ENCODE results near the gene TAOK1. TPM values are rescaled to one million over a fixed set of nuclear protein-coding genes. Genes with fewer than 3 reads are reported as not detected.
A peak's percentile ranks its signal among the peaks of the same experiment; 100 is the strongest.

TAOK1 gene
- total and polyA plus RNA-seq, 2 donors (not counting 1 experiment from before 2014, with no cell fraction given) = 9.8 to 80.7 TPM

- intact Hi-C loops (cut with micrococcal nuclease) = no loop called here
- ChIA-PET CTCF (no interaction called here), POLR2A (no interaction called here)
- Histone ChIP-seq H3K9me3 (ENCODE audit: control extremely low read depth in 1 of 3, control insufficient read depth in 2 of 3, insufficient read depth in 1 of 3, low read length in 2 of 3) (no peaks in the 10 kb centered on the region), H3K36me3 (replicated peaks in 1 of 2; ENCODE audit: control extremely low read depth in 1 of 2, control insufficient read depth in 1 of 2, extremely low read depth in 1 of 2, insufficient read depth in 2 of 2, low read length in 1 of 2) (no peaks in the 10 kb centered on the region), H3K9ac (ENCODE audit: low read length) (no peak overlapping the region), H3K27ac (ENCODE audit: low read length in 2 of 2) (no peak overlapping the region), H3K27me3 (replicated peaks in 1 of 4; ENCODE audit: control extremely low read depth in 1 of 4, control insufficient read depth in 3 of 4, insufficient read depth in 4 of 4, low read length in 3 of 4) (no peaks in the 10 kb centered on the region), H3K79me2 (ENCODE audit: control insufficient read depth, insufficient read depth, low read length) (peaks cover 36% of the 10 kb centered on the region), H2AFZ (ENCODE audit: insufficient read depth, low read depth, low read length, poor library complexity, severe bottlenecking) (no peak overlapping the region), H3K4me2 (replicated peaks; ENCODE audit: low read depth, low read length, poor library complexity, severe bottlenecking) (no peak overlapping the region), H3K4me1 (ENCODE audit: control insufficient read depth in 2 of 2, insufficient read depth in 2 of 2, low read length in 2 of 2) (peaks cover 12 to 27% of the 10 kb centered on the region in 2 donors), H4K20me1 (ENCODE audit: control insufficient read depth, insufficient read depth, low read length, poor library complexity, severe bottlenecking) (peaks cover 4% of the 10 kb centered on the region), H3K4me3 (ENCODE audit: control extremely low read depth in 1 of 5, extremely low read depth in 1 of 5, insufficient read depth in 1 of 5, low read depth in 2 of 5, low read length in 4 of 5) (no peak overlapping the region)
- Mint-ChIP-seq H3K9me3 (ENCODE audit: insufficient read depth) (no peaks in the 10 kb centered on the region), H3K27ac (no peak overlapping the region), H3K27me3 (no peaks in the 10 kb centered on the region), H3K4me3 (peak overlapping the region; percentile 66), H3K4me1 (peaks cover 32% of the 10 kb centered on the region)
- 96% methylated on average over 2 of the region's 9 CpGs for WGBS (ENCODE audit: insufficient coverage)
- TF ChIP-seq EZH2 (IDR thresholded peaks at IDR 0.05; ENCODE audit: borderline replicate concordance, insufficient read depth, low read depth, low read length, poor library complexity, severe bottlenecking) (no peak), CTCF (IDR thresholded peaks at IDR 0.05) (no peak)
- ATAC-seq (ENCODE audit: low read depth) (no peak), DNase-seq (no peak)
Observed at GRCh38 chr17:29388937-29389336, 1.2 kb upstream of the TAOK1 start.

DNA sequence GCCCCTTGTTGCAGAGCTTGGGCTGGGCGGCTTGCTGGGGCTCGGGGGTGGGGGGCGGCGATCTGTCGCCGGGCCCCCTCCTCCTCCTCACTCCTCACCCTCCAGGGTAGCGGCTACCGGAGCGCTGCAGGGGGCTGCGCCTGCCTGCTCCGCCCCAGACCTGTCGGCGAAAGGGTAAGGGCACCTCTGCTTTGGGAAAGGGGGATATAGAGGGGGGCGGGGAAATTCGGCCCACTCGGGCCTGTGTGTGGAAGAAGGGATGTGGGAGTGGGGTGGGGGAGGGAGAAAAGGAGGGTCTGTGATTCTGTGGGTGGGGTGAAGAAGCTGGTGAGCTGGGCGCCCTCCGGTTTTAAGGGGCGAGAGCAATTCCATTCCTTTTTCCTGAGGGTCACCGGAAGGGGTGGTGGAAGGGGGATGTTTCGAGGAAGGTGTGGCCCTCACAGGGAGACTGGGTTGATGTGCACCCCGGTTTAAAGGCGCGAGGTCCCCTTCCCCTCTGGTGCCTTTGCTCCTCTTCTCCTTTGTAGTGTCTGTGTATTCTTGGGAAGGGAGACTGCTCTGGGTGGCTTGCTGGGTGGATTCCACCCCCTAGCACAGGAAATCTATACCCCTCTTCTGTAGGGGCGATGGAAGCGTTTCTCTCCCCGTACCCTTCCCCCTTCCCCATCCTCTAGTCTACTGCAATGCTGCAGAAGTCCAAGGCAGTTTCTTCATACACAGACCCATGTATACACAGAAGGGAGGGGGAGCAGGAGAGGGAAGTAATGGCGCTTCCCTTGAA lies 878 bp downstream of the TAOK1 start:
- H3K36me3 ChIP-seq (replicated peaks in 1 of 2; ENCODE audit: control extremely low read depth in 1 of 2, control insufficient read depth in 1 of 2, extremely low read depth in 1 of 2, insufficient read depth in 2 of 2, low read length in 1 of 2) = peaks cover 0 to under 1% of the 10 kb centered on the region in 2 experiments
- H3K4me3 ChIP-seq (ENCODE audit: control extremely low read depth in 1 of 5, extremely low read depth in 1 of 5, insufficient read depth in 1 of 5, low read depth in 2 of 5, low read length in 4 of 5) = peak overlapping the region; percentile 65 to 93 (median 76)
- TF ChIP-seq EZH2 (IDR thresholded peaks at IDR 0.05; ENCODE audit: borderline replicate concordance, insufficient read depth, low read depth, low read length, poor library complexity, severe bottlenecking) = no peak
- TF ChIP-seq CTCF (IDR thresholded peaks at IDR 0.05) = no peak
- CTCF ChIA-PET = interaction anchor here (1.2 kb wide), 1 partner anchor 22 kb away, joined by 13 read pairs; no protein-coding TSS in a partner anchor
- H3K9ac ChIP-seq (ENCODE audit: low read length) = peak overlapping the region; percentile 86
- ATAC-seq (ENCODE audit: low read depth) (peak; percentile 7), DNase-seq (peak; percentile 48)
- Mint-ChIP-seq H3K4me3 (peak overlapping the region; percentile 95), H3K27me3 (no peaks in the 10 kb centered on the region), H3K9me3 (ENCODE audit: insufficient read depth) (no peaks in the 10 kb centered on the region), H3K4me1 (peaks cover 38% of the 10 kb centered on the region), H3K27ac (peak overlapping the region; percentile 93)
- intact Hi-C loops (cut with micrococcal nuclease) = loop anchor here (1.0 to 2.0 kb wide), 3 partner anchors 97 to 250 kb away; partner anchors contain the start of genes NUFIP2 and TP53I13
- H2AFZ ChIP-seq (ENCODE audit: insufficient read depth, low read depth, low read length, poor library complexity, severe bottlenecking) = peak overlapping the region; percentile 80
- no peaks in the 10 kb centered on the region for H3K9me3 ChIP-seq (ENCODE audit: control extremely low read depth in 1 of 3, control insufficient read depth in 2 of 3, insufficient read depth in 1 of 3, low read length in 2 of 3)
- WGBS (ENCODE audit: insufficient coverage) = 0% methylated on average over 15 of the region's 28 CpGs
- peaks cover 12 to 27% of the 10 kb centered on the region in 2 donors for H3K4me1 ChIP-seq (ENCODE audit: control insufficient read depth in 2 of 2, insufficient read depth in 2 of 2, low read length in 2 of 2)
- H3K27ac ChIP-seq (ENCODE audit: low read length in 2 of 2) = peak overlapping the region; percentile 64 to 96
- POLR2A ChIA-PET = interaction anchor here (0.6 to 1.6 kb wide), 7 partner anchors 97 to 713 kb away, joined by 3 to 6 read pairs (median 3); partner anchors contain the start of gene NUFIP2
- peaks cover 57% of the 10 kb centered on the region for H3K79me2 ChIP-seq (ENCODE audit: control insufficient read depth, insufficient read depth, low read length)
- H3K4me2 ChIP-seq (replicated peaks; ENCODE audit: low read depth, low read length, poor library complexity, severe bottlenecking) = peak overlapping the region; percentile 92
- peaks cover 16% of the 10 kb centered on the region for H4K20me1 ChIP-seq (ENCODE audit: control insufficient read depth, insufficient read depth, low read length, poor library complexity, severe bottlenecking)
- H3K27me3 ChIP-seq (replicated peaks in 1 of 4; ENCODE audit: control extremely low read depth in 1 of 4, control insufficient read depth in 3 of 4, insufficient read depth in 4 of 4, low read length in 3 of 4) = no peaks in the 10 kb centered on the region

Measured in B cell (primary cell).